Effector memory CD4-positive, alpha-beta T cell (primary cell): Measurements from ENCODE around the gene SFXN5.
"Not testable (repeated sequence)": the region's sequence is repeated elsewhere in the genome, so short reads cannot be mapped to it uniquely, and the experiment has no call there.

ENCODE experiments used
- DNase-seq, 3 donors: peaks; one replicate each; pipeline ENCODE4 v3.0.0-alpha.2; 2020
- H3K27ac ChIP-seq: 2 replicates; pipeline ENCODE4 v1.7.0; 2013; ENCODE audit warnings: mild to moderate bottlenecking, low read length, moderate library complexity; ENCODE audit not compliant: insufficient read depth, poor library complexity, severe bottlenecking
- H3K27me3 ChIP-seq: replicated peaks from 2 replicates; pipeline ENCODE4 v1.7.0; 2013; ENCODE audit warnings: mild to moderate bottlenecking, low read length; ENCODE audit not compliant: insufficient read depth, control insufficient read depth, poor library complexity, severe bottlenecking
- H3K36me3 ChIP-seq: 2 replicates; pipeline ENCODE4 v1.7.0; 2013; ENCODE audit warnings: mild to moderate bottlenecking, low read length, moderate library complexity; ENCODE audit not compliant: control insufficient read depth, insufficient read depth
- H3K4me1 ChIP-seq: 2 replicates; pipeline ENCODE4 v1.7.0; 2013; ENCODE audit warnings: low read length, mild to moderate bottlenecking; ENCODE audit not compliant: control insufficient read depth, insufficient read depth, poor library complexity, severe bottlenecking
- H3K4me3 ChIP-seq: 2 replicates; pipeline ENCODE4 v1.7.0; 2013; ENCODE audit warnings: low read length, low read depth, mild to moderate bottlenecking; ENCODE audit not compliant: insufficient read depth, poor library complexity, severe bottlenecking
- H3K9me3 ChIP-seq: 2 replicates; pipeline ENCODE4 v1.7.0; 2013; ENCODE audit warnings: mild to moderate bottlenecking, low read length, moderate library complexity; ENCODE audit not compliant: control insufficient read depth

The SFXN5 gene

DNA sequence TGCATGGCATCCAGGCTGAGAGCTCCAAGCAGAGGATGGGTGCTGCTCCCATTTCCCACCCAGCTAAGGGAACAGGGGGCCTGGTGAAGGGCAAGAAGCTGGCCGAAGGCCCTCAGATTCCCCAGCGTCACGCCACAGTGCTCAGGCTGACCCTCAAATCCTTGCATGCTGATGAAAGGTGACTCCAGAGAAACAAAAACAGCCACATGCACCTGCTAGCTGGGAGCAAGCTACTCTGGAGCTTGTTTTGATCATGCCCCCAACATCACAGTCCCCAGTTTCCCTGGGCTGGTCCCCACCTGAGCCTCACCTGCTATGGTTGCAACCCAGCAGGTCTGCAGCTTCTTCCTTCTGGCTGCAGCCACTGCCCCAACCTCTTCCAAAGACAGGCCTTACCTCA, 28.0 kb upstream of the SFXN5 start:
- Histone ChIP-seq H3K36me3 (no peaks in the 10 kb centered on the region), H3K27ac (no peak overlapping the region), H3K9me3 (no peaks in the 10 kb centered on the region), H3K4me1 (peaks cover 10% of the 10 kb centered on the region), H3K4me3 (no peak overlapping the region), H3K27me3 (no peaks in the 10 kb centered on the region)
- no peak for DNase-seq

DNA sequence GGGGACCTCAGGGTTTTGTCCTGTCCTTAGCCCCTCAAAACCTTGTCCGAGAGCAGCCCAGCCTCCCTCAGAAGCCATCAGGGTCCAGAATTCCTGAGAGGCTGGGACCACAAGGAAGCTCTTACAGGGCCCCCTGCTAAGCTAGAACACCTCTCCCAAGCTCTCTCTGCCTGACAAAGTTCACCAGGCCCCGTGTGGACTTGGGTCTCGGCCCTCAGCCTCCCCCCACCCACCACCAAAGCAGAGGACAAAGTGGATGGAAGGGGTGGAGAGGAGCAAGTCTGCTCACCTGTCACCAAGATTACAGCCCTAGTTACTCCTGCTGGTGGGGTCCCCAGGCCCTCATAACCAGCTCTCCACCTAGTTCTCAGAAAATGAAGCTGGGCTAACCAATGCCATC, 24.4 kb upstream of the SFXN5 start:
- Histone ChIP-seq H3K4me1 (peaks cover 3% of the 10 kb centered on the region), H3K27ac (no peak overlapping the region)

DNA sequence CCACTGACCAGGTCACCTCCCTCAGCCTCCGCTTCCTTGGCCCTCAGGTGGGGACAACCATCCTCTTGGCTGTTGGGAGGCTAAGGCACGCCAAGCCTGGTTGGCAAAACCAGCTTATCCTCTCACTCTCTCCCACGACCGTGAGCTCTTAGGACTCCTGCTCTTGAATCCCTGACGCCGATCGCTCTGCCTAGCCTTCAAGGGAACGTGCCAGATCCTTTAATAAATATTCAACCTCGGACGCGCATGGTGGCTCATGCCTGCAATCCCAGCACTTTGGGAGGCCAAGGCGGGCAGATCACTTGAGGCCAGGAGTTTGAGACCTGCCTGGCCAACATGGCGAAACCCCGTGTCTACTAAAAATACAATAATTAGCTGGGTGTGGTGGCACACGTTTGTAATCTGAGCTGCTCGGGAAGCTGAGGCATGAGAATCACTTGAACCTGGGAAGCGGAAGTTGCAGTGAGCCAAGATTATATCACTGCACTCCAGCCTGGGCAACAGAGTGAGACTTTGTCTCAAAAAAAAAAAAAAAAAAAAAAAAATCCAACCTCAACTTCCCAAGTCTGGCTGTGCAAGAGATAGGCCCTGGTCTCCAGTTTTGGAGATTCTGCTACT, 22.2 kb upstream of the SFXN5 start:
- H3K4me1 ChIP-seq, DNase-seq, H3K36me3 ChIP-seq, H3K9me3 ChIP-seq, H3K27me3 ChIP-seq, H3K4me3 ChIP-seq, H3K27ac ChIP-seq: not testable (repeated sequence)

More for the DNA sequence above, 24.4 kb upstream of the SFXN5 start:
- Histone ChIP-seq H3K27me3 (no peaks in the 10 kb centered on the region), H3K9me3 (no peaks in the 10 kb centered on the region), H3K4me3 (no peak overlapping the region), H3K36me3 (no peaks in the 10 kb centered on the region)
- DNase-seq = no peak

DNA sequence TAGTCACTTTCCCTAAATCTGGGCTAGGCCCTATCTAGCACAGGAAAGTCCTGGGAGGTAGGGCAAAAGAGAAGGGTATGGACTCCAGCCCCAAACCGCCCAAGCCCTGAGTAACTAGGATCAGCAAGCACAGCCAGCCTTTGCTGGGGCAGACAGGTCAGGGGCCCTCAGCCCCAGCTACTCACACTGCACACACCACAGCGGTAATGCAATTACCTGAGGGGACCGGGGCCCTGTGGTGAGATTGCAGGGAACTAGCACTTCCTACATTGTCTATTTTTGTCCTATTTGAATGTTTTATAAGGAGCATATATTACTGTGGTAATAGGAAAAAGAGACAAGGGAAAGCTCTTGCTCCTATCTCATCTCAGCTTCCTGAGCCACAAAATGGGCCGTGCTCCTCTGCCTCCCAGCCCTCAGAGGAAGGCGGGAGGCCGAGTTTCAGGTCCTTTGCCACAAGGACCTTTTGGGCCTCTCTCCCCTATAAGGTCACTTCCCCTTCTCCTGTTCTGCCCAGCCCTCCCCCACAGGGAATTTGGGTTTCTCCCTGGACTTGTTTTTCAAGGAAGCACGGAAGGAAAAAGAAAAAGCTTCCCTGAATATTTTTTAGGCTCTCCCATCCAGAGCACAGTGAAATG, 20.8 kb upstream of the SFXN5 start:
- Histone ChIP-seq H3K27ac (no peak overlapping the region), H3K4me3 (no peak overlapping the region), H3K36me3 (peaks cover 9% of the 10 kb centered on the region), H3K4me1 (no peaks in the 10 kb centered on the region), H3K27me3 (no peaks in the 10 kb centered on the region), H3K9me3 (no peaks in the 10 kb centered on the region)
- no peak for DNase-seq

DNA sequence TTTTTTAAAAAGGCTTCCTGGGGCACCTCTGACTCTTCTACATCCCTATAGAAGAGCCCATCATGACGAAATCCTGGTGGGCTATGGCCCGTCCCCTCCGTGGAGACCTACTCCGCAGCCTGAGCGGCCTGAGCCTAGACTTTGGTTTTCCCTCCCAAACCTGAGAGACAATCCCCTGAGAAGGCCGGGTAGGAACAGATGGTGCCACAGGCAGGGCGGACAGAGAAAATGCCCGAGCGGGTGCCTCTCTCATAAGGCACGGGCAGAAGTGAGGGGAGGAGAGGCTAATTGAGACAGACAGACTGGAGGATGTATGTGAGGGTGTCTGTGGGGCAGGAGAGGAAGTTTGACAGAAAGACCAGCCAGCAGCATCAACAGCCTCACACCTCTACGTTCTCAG, 20.2 kb upstream of the SFXN5 start:
- Histone ChIP-seq H3K27ac (no peak overlapping the region), H3K27me3 (no peaks in the 10 kb centered on the region), H3K4me1 (no peaks in the 10 kb centered on the region), H3K36me3 (peaks cover 9% of the 10 kb centered on the region), H3K9me3 (no peaks in the 10 kb centered on the region), H3K4me3 (no peak overlapping the region)
- DNase-seq = no peak

DNA sequence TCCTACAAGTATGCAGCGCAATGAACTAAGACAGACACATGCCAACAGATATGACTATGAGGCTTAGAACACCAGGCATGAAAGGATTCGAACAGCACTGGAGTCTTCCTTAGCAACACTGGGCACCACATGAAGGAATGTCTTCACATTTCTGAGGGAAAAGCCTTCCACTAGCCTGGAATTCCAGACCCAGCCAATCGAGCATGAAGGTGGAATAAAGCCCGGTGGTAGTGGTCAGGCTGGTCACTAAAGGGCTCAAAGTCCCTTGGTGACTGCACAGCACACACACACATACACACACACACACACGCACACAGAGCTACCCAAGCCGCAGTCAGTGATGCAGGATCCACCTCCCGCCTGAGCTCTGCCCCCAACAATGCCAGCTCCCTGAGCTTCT, 19.7 kb upstream of the SFXN5 start:
- no peaks in the 10 kb centered on the region for H3K27me3 ChIP-seq
- H3K4me3 ChIP-seq = no peak overlapping the region
- no peaks in the 10 kb centered on the region for H3K9me3 ChIP-seq
- no peak overlapping the region for H3K27ac ChIP-seq
- no peak for DNase-seq
- peaks cover 9% of the 10 kb centered on the region for H3K36me3 ChIP-seq
- no peaks in the 10 kb centered on the region for H3K4me1 ChIP-seq

DNA sequence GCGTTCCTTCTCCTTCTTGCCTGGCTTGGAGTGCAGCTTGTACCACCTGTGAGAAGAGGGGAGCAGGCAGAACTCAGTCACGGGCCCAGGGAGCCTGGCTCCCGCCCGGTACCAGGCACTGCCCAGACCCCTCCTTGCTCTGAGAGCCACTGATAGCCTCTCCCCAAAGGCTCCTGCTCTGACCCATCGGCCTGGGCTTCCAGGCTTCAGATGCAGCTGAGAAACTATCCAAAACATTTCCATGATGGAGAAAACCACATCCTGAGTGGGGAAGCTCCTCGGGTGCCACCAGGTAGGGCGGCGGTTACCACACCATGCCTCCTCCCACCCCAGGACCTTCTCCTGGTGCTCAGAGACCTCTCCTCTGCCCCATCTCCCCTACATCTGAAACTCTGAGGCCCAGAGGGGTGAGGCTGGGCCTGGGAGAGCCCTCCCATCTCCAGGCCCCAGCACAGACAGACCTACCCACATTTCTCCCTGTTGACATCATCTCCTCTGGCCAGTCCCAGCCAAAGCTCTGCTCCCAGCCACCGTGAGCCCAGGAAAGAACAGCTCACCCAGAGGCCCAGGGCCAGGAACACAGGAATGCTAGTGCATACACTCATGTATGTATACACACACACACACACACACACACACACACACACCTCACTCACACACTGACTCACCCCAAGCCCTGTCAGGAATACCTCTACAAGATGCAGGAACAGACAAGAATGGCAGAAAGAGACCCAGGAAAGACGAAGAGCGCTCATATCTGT, 17.9 kb upstream of the SFXN5 start:
- Histone ChIP-seq H3K4me1 (no peaks in the 10 kb centered on the region), H3K9me3 (no peaks in the 10 kb centered on the region), H3K36me3 (peaks cover 9% of the 10 kb centered on the region), H3K27ac (no peak overlapping the region), H3K27me3 (no peaks in the 10 kb centered on the region), H3K4me3 (no peak overlapping the region)
- no peak for DNase-seq

DNA sequence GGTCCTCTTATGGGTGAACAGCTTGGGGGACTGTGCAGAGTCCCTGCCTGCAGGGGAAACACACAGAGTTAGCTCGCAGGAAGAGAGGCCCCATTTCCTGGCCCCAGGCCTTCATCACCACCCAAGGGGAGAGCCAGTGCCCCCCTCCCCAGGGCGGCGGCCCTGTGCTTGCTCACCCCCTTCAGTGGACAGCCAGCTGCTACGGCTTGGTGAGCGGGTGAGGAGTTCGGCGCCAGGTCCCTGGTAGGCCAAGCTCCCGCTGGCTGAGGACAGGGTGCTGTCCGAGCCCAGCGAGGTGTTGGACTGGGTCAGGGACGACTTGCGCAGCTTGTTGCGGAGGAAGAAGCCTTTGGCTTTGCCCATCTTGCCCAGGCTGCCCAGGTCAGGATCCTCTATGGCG, 17.2 kb upstream of the SFXN5 start:
- Histone ChIP-seq H3K27me3 (no peaks in the 10 kb centered on the region), H3K4me3 (no peak overlapping the region), H3K27ac (no peak overlapping the region), H3K4me1 (no peaks in the 10 kb centered on the region), H3K9me3 (no peaks in the 10 kb centered on the region), H3K36me3 (peaks cover 9% of the 10 kb centered on the region)
- no peak for DNase-seq

DNA sequence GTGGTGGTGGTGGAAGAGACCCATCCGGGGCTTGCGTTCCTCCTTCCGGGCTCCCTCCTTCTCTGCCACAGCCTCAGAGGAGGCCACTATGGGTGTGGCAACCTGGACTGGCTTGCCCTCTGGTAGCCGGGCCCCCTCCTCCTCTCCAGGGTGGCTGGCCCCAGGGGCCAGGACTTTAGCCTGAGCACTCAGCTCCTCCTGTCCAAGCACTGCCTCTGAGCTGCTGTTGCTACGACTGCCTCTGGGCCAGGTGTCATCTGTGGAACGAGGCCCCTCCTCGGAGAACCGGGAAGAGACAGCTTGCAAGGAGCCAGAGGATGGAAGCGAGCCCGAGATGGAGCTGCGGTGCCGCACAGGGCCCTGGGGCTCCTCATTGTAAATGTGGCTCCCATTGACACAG, 16.7 kb upstream of the SFXN5 start:
- Histone ChIP-seq H3K4me1 (no peaks in the 10 kb centered on the region), H3K36me3 (peaks cover 9% of the 10 kb centered on the region), H3K9me3 (no peaks in the 10 kb centered on the region), H3K27ac (no peak overlapping the region), H3K4me3 (no peak overlapping the region), H3K27me3 (no peaks in the 10 kb centered on the region)
- DNase-seq = no peak

DNA sequence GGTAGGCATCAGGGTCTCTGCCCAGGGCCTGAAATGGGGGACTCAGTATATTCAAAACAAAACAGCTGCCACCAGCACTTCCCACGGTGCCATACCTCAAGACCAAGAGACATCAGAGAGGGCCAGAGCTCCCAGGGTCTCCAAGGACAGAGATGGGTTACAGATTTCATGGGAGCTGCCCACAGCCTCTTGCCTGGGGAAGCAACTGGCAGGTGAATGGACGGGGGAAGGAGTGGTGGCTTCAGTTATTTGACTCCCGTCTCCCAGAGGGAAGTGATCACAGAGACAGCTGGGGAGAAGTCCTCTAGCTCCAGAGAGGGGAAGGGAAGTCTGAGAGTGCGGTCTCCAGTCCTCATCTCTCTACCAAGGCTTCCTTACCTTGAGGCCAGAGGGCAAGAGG, 15.8 kb upstream of the SFXN5 start:
- no peaks in the 10 kb centered on the region for H3K27me3 ChIP-seq
- no peaks in the 10 kb centered on the region for H3K4me1 ChIP-seq
- H3K27ac ChIP-seq = no peak overlapping the region
- no peak for DNase-seq
- H3K4me3 ChIP-seq = no peak overlapping the region
- H3K36me3 ChIP-seq = peaks cover 9% of the 10 kb centered on the region
- no peaks in the 10 kb centered on the region for H3K9me3 ChIP-seq
